C4-2B (cell line): ENCODE data around the gene NMNAT2.

Source experiments
- ZFX ChIP-seq: fragments of 450-650 bp; IDR thresholded peaks from 2 replicates; pipeline ENCODE4 v1.6.1; 2017
- TF ChIP-seq, protein P1 (sequence below): fragments of 450-650 bp; conservative IDR thresholded peaks from 2 replicates; pipeline ENCODE4 v1.5.1; 2017; ENCODE audit warnings: mild to moderate bottlenecking

DNA sequence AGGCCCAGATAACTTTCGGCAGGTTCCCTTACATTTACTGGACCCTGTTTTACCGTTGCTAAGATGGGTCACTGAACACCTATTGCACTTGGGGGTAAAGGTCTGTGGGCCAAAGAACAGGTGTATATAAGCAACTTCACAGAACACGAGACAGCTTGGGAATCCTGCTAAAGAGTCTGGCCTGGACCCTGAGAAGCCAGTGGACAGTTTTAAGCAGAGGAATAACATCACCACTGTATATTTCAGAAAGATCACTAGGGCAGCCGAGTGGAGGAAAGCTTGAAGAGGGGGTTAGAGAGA, 177.7 kb downstream of the NMNAT2 start:
- TF ChIP-seq, protein P1, sequence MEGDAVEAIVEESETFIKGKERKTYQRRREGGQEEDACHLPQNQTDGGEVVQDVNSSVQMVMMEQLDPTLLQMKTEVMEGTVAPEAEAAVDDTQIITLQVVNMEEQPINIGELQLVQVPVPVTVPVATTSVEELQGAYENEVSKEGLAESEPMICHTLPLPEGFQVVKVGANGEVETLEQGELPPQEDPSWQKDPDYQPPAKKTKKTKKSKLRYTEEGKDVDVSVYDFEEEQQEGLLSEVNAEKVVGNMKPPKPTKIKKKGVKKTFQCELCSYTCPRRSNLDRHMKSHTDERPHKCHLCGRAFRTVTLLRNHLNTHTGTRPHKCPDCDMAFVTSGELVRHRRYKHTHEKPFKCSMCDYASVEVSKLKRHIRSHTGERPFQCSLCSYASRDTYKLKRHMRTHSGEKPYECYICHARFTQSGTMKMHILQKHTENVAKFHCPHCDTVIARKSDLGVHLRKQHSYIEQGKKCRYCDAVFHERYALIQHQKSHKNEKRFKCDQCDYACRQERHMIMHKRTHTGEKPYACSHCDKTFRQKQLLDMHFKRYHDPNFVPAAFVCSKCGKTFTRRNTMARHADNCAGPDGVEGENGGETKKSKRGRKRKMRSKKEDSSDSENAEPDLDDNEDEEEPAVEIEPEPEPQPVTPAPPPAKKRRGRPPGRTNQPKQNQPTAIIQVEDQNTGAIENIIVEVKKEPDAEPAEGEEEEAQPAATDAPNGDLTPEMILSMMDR: no peak
- no peak for TF ChIP-seq ZFX
